GM12878 (cell line): ENCODE data around the gene TMEM52B.
"Not testable (repeated sequence)": the region's sequence is repeated elsewhere in the genome, so short reads cannot be mapped to it uniquely, and the experiment has no call there.

Experiments used
- ATF2 ChIP-seq: IDR thresholded peaks from 2 replicates; pipeline ENCODE4 v1.6.1; 2012; ENCODE audit warnings: low read length, inconsistent platforms
- CREB1 ChIP-seq: IDR thresholded peaks from 2 replicates; pipeline ENCODE4 v1.6.1; 2012; ENCODE audit warnings: low read depth, mild to moderate bottlenecking, inconsistent platforms
- GABPA ChIP-seq: IDR thresholded peaks from 2 replicates; pipeline ENCODE4 v1.6.1; 2014; ENCODE audit warnings: antibody characterized with exemption, low read depth, mild to moderate bottlenecking, inconsistent platforms
- IRF3 ChIP-seq: fragments of 450-650 bp; IDR thresholded peaks from 2 replicates; pipeline ENCODE4 v1.6.1; 2014; ENCODE audit warnings: mild to moderate bottlenecking
- MLLT1 ChIP-seq: fragments of 450-650 bp; IDR thresholded peaks from 2 replicates; pipeline ENCODE4 v1.6.1; 2016; ENCODE audit warnings: mild to moderate bottlenecking
- POLR2A ChIP-seq: IDR thresholded peaks from 2 replicates; pipeline ENCODE4 v1.6.1; 2011; ENCODE audit warnings: low read depth, mild to moderate bottlenecking, low read length
- REST ChIP-seq: IDR thresholded peaks from 2 replicates; pipeline ENCODE4 v1.6.1; 2012; ENCODE audit warnings: mild to moderate bottlenecking, low read depth, low read length
- TCF12 ChIP-seq: IDR thresholded peaks from 2 replicates; pipeline ENCODE4 v1.6.1; 2011; ENCODE audit warnings: low read depth, mild to moderate bottlenecking, low read length
- USF2 ChIP-seq: IDR thresholded peaks from 2 replicates; pipeline ENCODE4 v1.6.1; 2011; ENCODE audit warnings: low read depth, low read length, improper control_type of control experiment, borderline replicate concordance
- YBX1 ChIP-seq: fragments of 450-650 bp; IDR thresholded peaks from 2 replicates; pipeline ENCODE4 v1.6.1; 2016; ENCODE audit warnings: antibody characterized with exemption

- TF ChIP-seq GABPA, TCF12, REST, CREB1, USF2, MLLT1, POLR2A, YBX1, ATF2, IRF3: not testable (repeated sequence)
Measured at GRCh38 chr12:10186958-10187357, 8.1 kb downstream of the TMEM52B start.
